IMR-90 (cell line): ENCODE results near the gene FKBP6. TPM values are rescaled to one million over a fixed set of nuclear protein-coding genes. Genes with fewer than 3 reads are reported as not detected.

Experiments
- ATAC-seq: fragments of 200-7000 bp; cut with Tn5 transposase; 2 replicates; pipeline ENCODE4 v1.9.1; 2020; ENCODE audit warnings: low read depth, mild to moderate bottlenecking, moderate library complexity
- BruUV-seq: library from RNA; stranded (reverse); fragments of 400-500 nt; replicated peaks from 2 replicates; lab custom pipeline; 2021; lab: Mats Ljungman, UMichigan
- CTCF ChIA-PET: fragments of 300-600 bp; formaldehyde crosslinking; extraction: SDS; loops from one replicate; lab custom pipeline; 2021; ENCODE audit warnings: antibody characterized with exemption; lab: Yijun Ruan, JAX
- POLR2A ChIA-PET: fragments of 300-600 bp; sonication (Branson Sonifier 250); formaldehyde crosslinking; loops from one replicate; lab custom pipeline; 2022; ENCODE audit warnings: antibody characterized with exemption; ENCODE audit not compliant: unreplicated experiment; lab: Charles Lee
- DNase-seq: peaks from one replicate; pipeline ENCODE4 v3.0.0; 2013
- H2AFZ ChIP-seq: replicated peaks from 2 replicates; pipeline ENCODE3; 2013; ENCODE audit warnings: low read length, mild to moderate bottlenecking; ENCODE audit not compliant: poor library complexity
- H2AK5ac ChIP-seq: 2 replicates; pipeline ENCODE4 v1.6.1; 2013; ENCODE audit warnings: low read depth, low read length, inconsistent platforms
- H2AK9ac ChIP-seq: replicated peaks from 2 replicates; pipeline ENCODE3; 2013; ENCODE audit warnings: mild to moderate bottlenecking, low read depth, low read length, moderate library complexity; ENCODE audit not compliant: poor library complexity
- H2BK120ac ChIP-seq: 2 replicates; pipeline ENCODE4 v1.6.1; 2013; ENCODE audit warnings: low read depth, low read length, inconsistent platforms
- H2BK15ac ChIP-seq: 3 replicates; pipeline ENCODE4 v1.6.1; 2013; ENCODE audit warnings: low read depth, low read length, inconsistent platforms
- H2BK20ac ChIP-seq: 2 replicates; pipeline ENCODE4 v1.6.1; 2013; ENCODE audit warnings: low read depth, mild to moderate bottlenecking, inconsistent platforms, low read length, moderate library complexity
- H2BK5ac ChIP-seq: 2 replicates; pipeline ENCODE4 v1.6.1; 2013; ENCODE audit warnings: mild to moderate bottlenecking, low read depth, low read length, inconsistent platforms; ENCODE audit not compliant: poor library complexity, severe bottlenecking
- H3K14ac ChIP-seq: replicated peaks from 2 replicates; pipeline ENCODE4 v1.6.1; 2013; ENCODE audit warnings: low read depth, low read length, inconsistent platforms
- H3K18ac ChIP-seq: 2 replicates; pipeline ENCODE4 v1.6.1; 2013; ENCODE audit warnings: low read depth, low read length, control low read depth
- H3K23ac ChIP-seq: 2 replicates; pipeline ENCODE4 v1.6.1; 2013; ENCODE audit warnings: low read depth, low read length, inconsistent platforms
- H3K27ac ChIP-seq: 2 replicates; pipeline ENCODE4 v1.5.1; 2013; ENCODE audit warnings: mild to moderate bottlenecking, control low read depth, low read length; ENCODE audit not compliant: insufficient read depth
- H3K27me3 ChIP-seq: 2 replicates; pipeline ENCODE4 v1.6.1; 2013; ENCODE audit warnings: low read length; ENCODE audit not compliant: control insufficient read depth, insufficient read depth
- H3K36me3 ChIP-seq: 2 replicates; pipeline ENCODE4 v1.6.1; 2013; ENCODE audit warnings: low read length, mixed read lengths; ENCODE audit not compliant: control insufficient read depth, insufficient read depth
- H3K4ac ChIP-seq: 2 replicates; pipeline ENCODE4 v1.6.1; 2013; ENCODE audit warnings: low read depth, low read length, inconsistent platforms
- H3K4me1 ChIP-seq: 2 replicates; pipeline ENCODE4 v1.6.1; 2013; ENCODE audit warnings: low read length, mixed read lengths; ENCODE audit not compliant: control insufficient read depth, insufficient read depth
- H3K4me2 ChIP-seq: 2 replicates; pipeline ENCODE4 v1.6.1; 2013; ENCODE audit warnings: low read depth, mild to moderate bottlenecking, control low read depth, low read length, moderate library complexity
- H3K4me3 ChIP-seq: 2 replicates; pipeline ENCODE4 v1.5.1; 2013; ENCODE audit warnings: low read depth, mild to moderate bottlenecking, control low read depth, low read length, moderate library complexity; ENCODE audit not compliant: insufficient read depth
- H3K56ac ChIP-seq: 2 replicates; pipeline ENCODE4 v1.6.1; 2013; ENCODE audit warnings: low read length, inconsistent platforms; ENCODE audit not compliant: insufficient read depth; ENCODE audit errors: extremely low read depth
- H3K79me1 ChIP-seq, 2 experiments: 2 replicates each; pipeline ENCODE4 v1.6.1; 2013; ENCODE audit warnings: low read length in 2 of 2, inconsistent platforms in 1 of 2, low read depth in 1 of 2
- H3K9ac ChIP-seq: 2 replicates; pipeline ENCODE4 v1.6.1; 2013; ENCODE audit warnings: low read depth, low read length, control low read depth
- H3K9me1 ChIP-seq: 2 replicates; pipeline ENCODE4 v1.6.1; 2013; ENCODE audit warnings: low read length, inconsistent platforms; ENCODE audit not compliant: insufficient read depth
- H3K9me3 ChIP-seq: 2 replicates; pipeline ENCODE4 v1.6.1; 2013; ENCODE audit warnings: low read length; ENCODE audit not compliant: control insufficient read depth, insufficient read depth
- H4K20me1 ChIP-seq: 2 replicates; pipeline ENCODE4 v1.6.1; 2013; ENCODE audit warnings: low read length, inconsistent platforms; ENCODE audit not compliant: insufficient read depth
- H4K5ac ChIP-seq: 2 replicates; pipeline ENCODE4 v1.6.1; 2013; ENCODE audit warnings: mild to moderate bottlenecking, low read depth, low read length, control low read depth
- H4K8ac ChIP-seq, 2 experiments: 2 replicates each; pipeline ENCODE4 v1.6.1; 2013; ENCODE audit warnings: low read depth in 2 of 2, low read length in 2 of 2, control low read depth in 1 of 2, inconsistent platforms in 1 of 2
- H4K91ac ChIP-seq: 2 replicates; pipeline ENCODE4 v1.6.1; 2013; ENCODE audit warnings: low read depth, low read length, inconsistent platforms; ENCODE audit not compliant: insufficient read depth
- MAFK ChIP-seq: IDR thresholded peaks from 2 replicates; pipeline ENCODE4 v1.6.1; 2012; ENCODE audit warnings: low read depth, low read length, improper control_type of control experiment
- MAZ ChIP-seq: IDR thresholded peaks from 2 replicates; pipeline ENCODE4 v1.6.1; 2012; ENCODE audit warnings: low read depth, mild to moderate bottlenecking, low read length, improper control_type of control experiment, moderate library complexity, borderline replicate concordance
- WGBS, 2 experiments: methylation state at CpG; one replicate each; pipeline versions ENCODE4 v1.1.5 to v1.1.7; 2013; ENCODE audit warnings: missing lambda C conversion rate in 2 of 2; ENCODE audit not compliant: insufficient read length in 1 of 2; ENCODE audit errors: extremely low coverage in 2 of 2; 5-methylcytosine and 5-hydroxymethylcytosine counted together
- dilution Hi-C: fragments of 300-500 bp; cut with HindIII; formaldehyde crosslinking; loops from one replicate; pipeline ENCODE4 v1.14.3; 2018; ENCODE audit warnings: low sequenced_read_pairs; ENCODE audit not compliant: unreplicated experiment
- in situ Hi-C: fragments of 300-500 bp; cut with MboI; formaldehyde crosslinking; loops from 3 replicates; pipeline ENCODE4 v1.14.3; 2019; ENCODE audit warnings: low sequenced_read_pairs, inconsistent platforms, mixed read lengths
- intact Hi-C: fragments of 100-400 bp; cut with micrococcal nuclease; formaldehyde crosslinking; loops from 2 replicates; pipeline ENCODE4 v1.10.0; 2022
- polyA plus RNA-seq, 3 experiments: library from polyadenylated mRNA; depleted of rRNA; stranded (reverse); fragments of >200 nt; gene quantifications; 2 replicates each; pipeline ENCODE4 v1.2.3, GENCODE V29; 2012; ENCODE audit warnings: low replicate concordance in 1 of 3
- total RNA-seq: library from RNA; depleted of rRNA; stranded (reverse); fragments of >200 nt; gene quantifications from 2 replicates; pipeline ENCODE4 v1.2.3, GENCODE V29; 2012

FKBP6 gene
- total and polyA plus RNA-seq, 2 of the 4 experiments (the other 2 are of a cell fraction), result not detected

GRCh38 chr7:73349763-73350162, 21.8 kb downstream of the FKBP6 start:
- H3K4ac ChIP-seq, result no peak overlapping the region
- TF ChIP-seq MAZ (no peak), MAFK (no peak)
- H3K18ac ChIP-seq, result no peak overlapping the region
- H3K27ac ChIP-seq, result no peak overlapping the region
- in situ Hi-C loops (no loop called here), dilution Hi-C loops (no loop called here), intact Hi-C loops (loop anchor here (5.0 kb wide), 2 partner anchors 38 to 78 kb away; no protein-coding TSS in a partner anchor)
- H2AK5ac ChIP-seq, result no peak overlapping the region
- no peak overlapping the region for H4K5ac ChIP-seq
- H2AFZ ChIP-seq, result no peak overlapping the region
- H3K36me3 ChIP-seq, result no peaks in the 10 kb centered on the region
- H3K56ac ChIP-seq, result no peak overlapping the region
- peaks cover 15% of the 10 kb centered on the region for H3K27me3 ChIP-seq
- ATAC-seq, result no peak
- no peak overlapping the region for H4K91ac ChIP-seq
- ChIA-PET POLR2A (no interaction called here), CTCF (no interaction called here)
- no TSS peak for BruUV-seq
- H3K14ac ChIP-seq, result no peak overlapping the region
- no CpG with 5 or more reads among the region's 6 CpGs for WGBS, 2 experiments
- no peak overlapping the region for H3K4me2 ChIP-seq
- no peaks in the 10 kb centered on the region for H3K9me1 ChIP-seq
- H3K9me3 ChIP-seq, result peaks cover 9% of the 10 kb centered on the region
- DNase-seq, result no peak
- no peak overlapping the region for H4K8ac ChIP-seq
- H3K4me3 ChIP-seq, result no peak overlapping the region
- no peak overlapping the region for H3K23ac ChIP-seq
- no peak overlapping the region for H2BK5ac ChIP-seq
- no peaks in the 10 kb centered on the region for H4K20me1 ChIP-seq
- H2AK9ac ChIP-seq, result no peak overlapping the region
- H2BK120ac ChIP-seq, result no peak overlapping the region
- no peak overlapping the region for H2BK15ac ChIP-seq
- H2BK20ac ChIP-seq, result no peak overlapping the region
- no peaks in the 10 kb centered on the region; the same call in 1 of the 2 replicates for H3K4me1 ChIP-seq
- no peaks in the 10 kb centered on the region for H3K79me1 ChIP-seq
- H3K9ac ChIP-seq, result no peak overlapping the region
